K562 (cell line): ENCODE data around the gene CDKL4. TPM values are rescaled to one million over a fixed set of nuclear protein-coding genes. Genes with fewer than 3 reads are reported as not detected.

Source experiments
- ATAC-seq: fragments of 200-7000 bp; cut with Tn5 transposase; 3 replicates; pipeline ENCODE4 v1.9.1; 2020; ENCODE audit warnings: moderate library complexity
- BruUV-seq: library from RNA; stranded (reverse); fragments of 400-500 nt; replicated peaks from 2 replicates; lab custom pipeline; 2021; lab: Mats Ljungman, UMichigan
- CTCF ChIA-PET: fragments of 300-600 bp; formaldehyde crosslinking; extraction: SDS; loops from one replicate; lab custom pipeline; 2021; ENCODE audit warnings: low intra/inter-chr PET ratio; lab: Yijun Ruan, JAX
- POLR2A ChIA-PET: fragments of 300-600, 350-650 bp; sonication (Branson Sonifier 250); formaldehyde crosslinking; extraction: SDS; loops from one replicate; lab custom pipeline; 2021; ENCODE audit warnings: antibody characterized with exemption, inconsistent platforms; lab: Yijun Ruan, JAX
- DNase-seq, 4 experiments: peaks; one replicate each; pipeline versions ENCODE4 v3.0.0 to v3.0.0-alpha.2; 2011 to 2018; ENCODE audit warnings: low spot score in 3 of 4, mixed read lengths in 3 of 4; ENCODE audit errors: extremely low read depth in 1 of 4
- FAIRE-seq: peaks from 2 replicates; lab custom pipeline; 2011; peaks lifted over from hg19 to GRCh38; lab: Jason Lieb, UNC
- H2AFZ ChIP-seq: 2 replicates; pipeline ENCODE4 v1.6.0; 2011; ENCODE audit warnings: low read depth, low read length, control low read depth, inconsistent platforms
- H3K27ac ChIP-seq: fragments of 200-600 bp; 3 replicates; pipeline ENCODE4 v1.8.0; 2011; ENCODE audit warnings: low read depth, mild to moderate bottlenecking, control low read depth, inconsistent platforms, low read length, moderate library complexity, mixed read lengths; ENCODE audit errors: extremely low read depth
- H3K27me3 ChIP-seq, 2 experiments: fragments of 300-600 bp in 1 of 2; 2 replicates in 1 of 2; 3 replicates in 1 of 2; pipeline versions ENCODE4 v1.6.0 to v1.8.0; 2011; ENCODE audit warnings: inconsistent platforms in 2 of 2, low read length in 2 of 2, mild to moderate bottlenecking in 1 of 2, mixed read lengths in 1 of 2, moderate library complexity in 1 of 2; ENCODE audit not compliant: control insufficient read depth in 2 of 2, insufficient read depth in 2 of 2
- H3K36me3 ChIP-seq: fragments of 300-600 bp; 3 replicates; pipeline ENCODE4 v1.8.0; 2011; ENCODE audit warnings: mild to moderate bottlenecking, low read length, inconsistent platforms; ENCODE audit not compliant: control insufficient read depth, insufficient read depth
- H3K4me1 ChIP-seq, 2 experiments: fragments of 200-600 bp in 1 of 2; replicated peaks in 1 of 2; 2 replicates in 1 of 2; 3 replicates in 1 of 2; pipeline versions ENCODE4 v1.5.1 to v1.8.0; 2011; ENCODE audit warnings: inconsistent platforms in 2 of 2, low read length in 2 of 2, mild to moderate bottlenecking in 1 of 2, mixed read lengths in 1 of 2, moderate library complexity in 1 of 2; ENCODE audit not compliant: control insufficient read depth in 2 of 2, insufficient read depth in 2 of 2
- H3K4me2 ChIP-seq: 2 replicates; pipeline ENCODE4 v1.6.1; 2011; ENCODE audit warnings: low read length, control low read depth, inconsistent platforms, mixed read lengths; ENCODE audit not compliant: insufficient read depth
- H3K4me3 ChIP-seq: fragments of 200-600 bp; sonication (generic), shearing (Covaris generic); 2 replicates; pipeline ENCODE4 v1.5.1; 2016; ENCODE audit warnings: control low read depth, inconsistent platforms
- H3K79me2 ChIP-seq: fragments of 200-600 bp; 3 replicates; pipeline ENCODE4 v1.8.0; 2011; ENCODE audit warnings: low read length, inconsistent platforms; ENCODE audit not compliant: control insufficient read depth, insufficient read depth
- H3K9ac ChIP-seq, 2 experiments: 2 replicates each; pipeline versions ENCODE4 v1.6.0 to v1.6.1; 2011; ENCODE audit warnings: low read depth in 2 of 2, low read length in 2 of 2, control low read depth in 1 of 2, inconsistent platforms in 1 of 2, mild to moderate bottlenecking in 1 of 2, mixed read lengths in 1 of 2; ENCODE audit not compliant: insufficient read depth in 1 of 2
- H3K9me1 ChIP-seq: one replicate; pipeline ENCODE4 v1.6.0; 2011; ENCODE audit warnings: inconsistent platforms, mild to moderate bottlenecking, low read length, moderate library complexity; ENCODE audit not compliant: control insufficient read depth, insufficient read depth
- H3K9me3 ChIP-seq: replicated peaks from 2 replicates; pipeline ENCODE4 v1.5.1; 2011; ENCODE audit warnings: low read depth, low read length, inconsistent platforms; ENCODE audit not compliant: control insufficient read depth, insufficient read depth
- H4K20me1 ChIP-seq: replicated peaks from 2 replicates; pipeline ENCODE4 v1.6.1; 2011; ENCODE audit warnings: low read length, inconsistent platforms, mixed read lengths; ENCODE audit not compliant: control insufficient read depth, insufficient read depth
- CEBPB ChIP-seq: fragments of 450-650 bp; IDR thresholded peaks from 2 replicates; pipeline ENCODE4 v1.6.1; 2016; ENCODE audit warnings: missing genetic modification characterization, missing compliant biosample characterization
- CEBPG ChIP-seq, 3 experiments: fragments of 200-800 bp in 1 of 3; sonication (Bioruptor generic) in 1 of 3; sonication (generic) in 1 of 3; formaldehyde crosslinking in 1 of 3; IDR thresholded peaks in 2 of 3; conservative IDR thresholded peaks in 1 of 3; 2 replicates each; pipeline versions ENCODE4 v1.6.1 to v1.8.0; 2016 to 2022; ENCODE audit warnings: missing compliant biosample characterization in 2 of 3, missing genetic modification characterization in 2 of 3, mild to moderate bottlenecking in 1 of 3, missing genetic modification reagents in 1 of 3
- EGR1 ChIP-seq: fragments of 450-650 bp; conservative IDR thresholded peaks from 2 replicates; pipeline ENCODE4 v1.6.1; 2017; ENCODE audit warnings: mild to moderate bottlenecking
- SOX6 ChIP-seq: fragments of 450-650 bp; IDR thresholded peaks from 2 replicates; pipeline ENCODE4 v1.6.1; 2014; ENCODE audit warnings: mild to moderate bottlenecking
- ZKSCAN3 ChIP-seq: fragments of 250-450 bp; sonication (Bioruptor Pico); IDR thresholded peaks from 2 replicates; pipeline ENCODE4 v1.4.0; 2020
- ZNF140 ChIP-seq: fragments of 250-450 bp; sonication (Bioruptor Pico); IDR thresholded peaks from 2 replicates; pipeline ENCODE4 v1.8.0; 2021; ENCODE audit warnings: moderate library complexity, mild to moderate bottlenecking, inconsistent platforms
- WGBS: fragments of 100-300 bp; shearing (Covaris generic); methylation state at CpG from one replicate; pipeline ENCODE4 v1.1.6; 2016; ENCODE audit warnings: low coverage, mixed read lengths; ENCODE audit not compliant: insufficient coverage; ENCODE audit errors: missing lambda C conversion rate; 5-methylcytosine and 5-hydroxymethylcytosine counted together
- in situ Hi-C: fragments of 300-500 bp; cut with MboI; formaldehyde crosslinking; loops from 4 replicates; pipeline ENCODE4 v1.15.0; 2018; ENCODE audit warnings: inconsistent platforms, mixed read lengths
- intact Hi-C: fragments of 100-400 bp; cut with micrococcal nuclease; formaldehyde crosslinking; loops from 2 replicates; pipeline ENCODE4 v1.14.2; 2022
- polyA plus RNA-seq, 8 experiments: library from polyadenylated mRNA; depleted of rRNA in 4 of 8; stranded (reverse) in 5 of 8; unstranded in 3 of 8; fragments of >200 nt; fragmentation: Nextera tagmentation in 2 of 8; fragmentation: Illumina TruSeq in 1 of 8; extraction: Ambion mirVana in 2 of 8; extraction: Trizol in 1 of 8; gene quantifications; 2 replicates each; pipeline versions ENCODE4 v1.2.1 to v1.2.3, GENCODE V29; 2011 to 2014; ENCODE audit warnings: inconsistent platforms in 1 of 8, missing spikeins in 1 of 8
- total RNA-seq, 7 experiments: library from RNA; depleted of rRNA in 6 of 7; stranded (reverse); fragments of >200 nt in 6 of 7; fragmentation: Illumina TruSeq in 2 of 7; extraction: Trizol in 2 of 7; gene quantifications; 2 replicates each; pipeline versions ENCODE4 v1.2.1 to v1.2.3, GENCODE V29; 2011 to 2021; ENCODE audit warnings: low replicate concordance in 1 of 7

The CDKL4 gene
- total and polyA plus RNA-seq, 9 of the 15 experiments (the other 6 are each of a cell fraction or from before 2014, with no cell fraction given), result not detected

DNA sequence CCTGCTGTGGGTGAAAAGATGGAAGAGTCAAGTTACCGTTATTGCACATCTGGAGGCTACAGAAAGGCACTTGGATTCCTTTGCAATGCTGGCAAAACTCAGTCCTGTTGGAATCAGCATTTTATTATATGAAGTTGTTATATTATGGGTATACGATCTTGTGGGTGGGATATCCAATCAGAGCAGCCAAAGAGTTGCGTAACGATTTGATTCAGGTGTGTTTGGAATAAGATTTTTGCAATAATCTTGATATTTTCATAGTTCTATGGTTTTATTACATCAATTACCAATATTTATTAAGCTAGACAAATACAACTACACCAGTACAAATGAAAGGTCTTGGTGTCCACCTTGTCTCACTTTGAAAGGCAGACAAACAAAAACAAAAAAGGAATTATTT is 65.0 kb downstream of the CDKL4 start:
- no peaks in the 10 kb centered on the region for H4K20me1 ChIP-seq
- WGBS, result 52% methylated on average over 4 of the region's 4 CpGs
- H3K4me1 ChIP-seq, result no peaks in the 10 kb centered on the region
- H3K79me2 ChIP-seq, result no peaks in the 10 kb centered on the region
- H3K4me3 ChIP-seq, result no peak overlapping the region
- TF ChIP-seq EGR1 (no peak), ZKSCAN3 (CRISPR knock-in tag) (no peak), CEBPG (CRISPR knock-in tag; IDR thresholded peaks at IDR 0.05) (no peak), CEBPG (tag; conservative IDR thresholded peaks at IDR 0.05 in 1 of 2, IDR thresholded peaks at IDR 0.05 in 1 of 2) (peak; percentile 38 to 65; a peak in 3 of 4 replicates), CEBPB (tag) (peak; percentile 78)
- in situ Hi-C loops (no loop called here), intact Hi-C loops (no loop called here)
- POLR2A ChIA-PET, result no interaction called here
- BruUV-seq, result no TSS peak
- no peak overlapping the region for H3K4me2 ChIP-seq
- 0 out of 2 replicates have a peak overlapping the region, but pooled peaks have one; percentile 14 for H2AFZ ChIP-seq
- H3K27me3 ChIP-seq, result no peaks in the 10 kb centered on the region
- no peaks in the 10 kb centered on the region for H3K9me3 ChIP-seq
- no peak for FAIRE-seq
- ATAC-seq, result no peak
- H3K27ac ChIP-seq, result no peak overlapping the region
- CTCF ChIA-PET, result no interaction called here
- H3K9me1 ChIP-seq, result no peaks in the 10 kb centered on the region
- H3K9ac ChIP-seq, result no peak overlapping the region
- no peak for DNase-seq
- no peaks in the 10 kb centered on the region for H3K36me3 ChIP-seq

DNA sequence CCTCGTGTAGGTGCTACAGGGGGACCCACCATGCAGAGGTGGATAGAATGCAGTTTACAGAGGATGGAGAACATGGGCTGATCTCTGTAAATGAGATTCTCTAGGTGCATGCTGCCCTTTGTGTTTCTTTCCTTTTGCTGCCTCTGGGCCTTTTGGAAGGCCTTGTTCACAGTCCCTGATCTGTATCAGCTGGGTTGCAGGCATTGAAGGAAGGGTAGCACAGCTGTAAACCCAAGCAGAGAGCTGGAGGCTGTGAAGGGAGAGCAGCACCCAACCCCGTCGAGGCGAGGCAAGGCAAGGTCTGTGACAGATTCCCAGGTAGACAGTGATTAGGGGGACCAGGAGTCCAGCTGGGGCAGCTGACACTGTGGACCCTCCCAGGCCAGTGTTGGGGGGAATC is 66.8 kb downstream of the CDKL4 start:
- Histone ChIP-seq H4K20me1 (no peaks in the 10 kb centered on the region), H3K9me1 (no peaks in the 10 kb centered on the region), H3K9me3 (no peaks in the 10 kb centered on the region), H3K36me3 (no peaks in the 10 kb centered on the region), H3K27me3 (no peaks in the 10 kb centered on the region), H3K27ac (no peak overlapping the region), H3K4me3 (no peak overlapping the region), H2AFZ (peak overlapping the region; percentile 33; the same call in 1 of the 2 replicates), H3K9ac (no peak overlapping the region; a peak in 1 of 4 replicates), H3K4me1 (no peaks in the 10 kb centered on the region; a peak in 1 of 5 replicates), H3K4me2 (no peak overlapping the region), H3K79me2 (no peaks in the 10 kb centered on the region)
- POLR2A ChIA-PET, result interaction anchor here (0.8 to 1.8 kb wide), 3 partner anchors 9 to 26 kb away, joined by 3 to 5 read pairs (median 3); no protein-coding TSS in a partner anchor
- CTCF ChIA-PET, result no interaction called here
- intact Hi-C loops (no loop called here), in situ Hi-C loops (no loop called here)
- FAIRE-seq, result no peak
- WGBS, result 14% methylated on average over 4 of the region's 4 CpGs
- peak; percentile 59 for ATAC-seq
- no peak for DNase-seq
- no TSS peak for BruUV-seq
- no peak for TF ChIP-seq ZNF140 (CRISPR knock-in tag)
- TF ChIP-seq SOX6, result no peak
